HAP-1 (cell line): Measurements from ENCODE around the gene PKN2.

Experiments
- DNase-seq, 2 experiments: peaks; one replicate each; pipeline ENCODE4 v3.0.0-alpha.2; 2016 to 2020; ENCODE audit warnings: low spot score in 2 of 2
- H3K27me3 ChIP-seq: fragments of 250-450 bp; sonication (Bioruptor Pico); 2 replicates; pipeline ENCODE4 v1.5.1; 2020; ENCODE audit warnings: low read depth, mild to moderate bottlenecking, moderate library complexity
- H3K36me3 ChIP-seq: fragments of 250-450 bp; sonication (Bioruptor Pico); replicated peaks from 2 replicates; pipeline ENCODE4 v1.5.1; 2020; ENCODE audit warnings: mild to moderate bottlenecking
- H3K4me1 ChIP-seq: fragments of 250-450 bp; sonication (Bioruptor Pico); 2 replicates; pipeline ENCODE4 v1.5.1; 2020; ENCODE audit warnings: mild to moderate bottlenecking
- H3K4me3 ChIP-seq: fragments of 250-450 bp; sonication (Bioruptor Pico); 2 replicates; pipeline ENCODE4 v1.5.1; 2020; ENCODE audit warnings: mild to moderate bottlenecking, moderate library complexity
- H3K9me3 ChIP-seq: fragments of 250-450 bp; sonication (Bioruptor Pico); 2 replicates; pipeline ENCODE4 v1.5.1; 2020; ENCODE audit warnings: mild to moderate bottlenecking, moderate library complexity
- in situ Hi-C: fragments of 300-500 bp; cut with MboI; formaldehyde crosslinking; loops from 3 replicates; pipeline ENCODE4 v1.14.3; 2020; ENCODE audit warnings: low sequenced_read_pairs, inconsistent platforms, mixed read lengths

PKN2 gene

DNA sequence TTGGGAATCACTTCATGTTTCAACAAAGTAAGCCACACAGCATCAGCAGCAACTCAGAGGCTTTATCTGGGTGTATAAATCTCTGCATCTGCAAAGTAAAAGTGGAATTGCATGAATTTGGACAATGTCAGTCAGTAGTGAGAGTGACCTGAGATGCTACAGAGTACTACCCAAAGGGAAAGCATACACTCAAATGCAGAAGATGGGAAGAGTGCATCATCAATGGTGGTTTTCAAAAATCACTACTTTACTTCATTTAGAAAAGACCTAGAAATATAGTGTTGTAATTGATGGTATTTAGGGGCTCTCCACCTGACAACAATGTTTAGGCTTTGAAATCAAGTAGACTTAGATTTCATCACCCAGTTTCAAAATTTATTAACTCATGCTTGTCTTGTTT, 24.5 kb upstream of the PKN2 start:
- in situ Hi-C loops: no loop called here

DNA sequence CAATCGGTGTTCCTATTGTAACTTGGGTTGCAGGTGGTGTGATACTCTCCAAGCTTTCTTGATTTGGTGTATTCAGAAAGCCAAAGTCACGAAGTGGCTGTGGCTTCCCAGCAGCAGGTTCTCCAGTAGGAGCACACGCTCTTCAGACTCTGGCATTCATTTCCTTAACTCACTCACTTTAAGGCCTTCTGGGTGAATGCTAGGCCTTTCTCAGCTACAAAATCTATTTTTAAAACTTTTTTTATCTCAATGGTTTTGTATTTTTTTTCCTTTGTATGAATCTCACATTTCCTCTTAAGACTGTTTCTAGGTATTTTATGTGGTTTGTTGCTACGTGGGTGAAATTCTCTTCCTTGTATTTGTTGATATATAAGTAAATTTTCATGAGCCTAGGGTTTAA, 22.9 kb upstream of the PKN2 start:
- Histone ChIP-seq H3K9me3 (no peaks in the 10 kb centered on the region), H3K27me3 (no peaks in the 10 kb centered on the region), H3K4me1 (no peaks in the 10 kb centered on the region), H3K4me3 (no peak overlapping the region), H3K36me3 (no peaks in the 10 kb centered on the region)
- in situ Hi-C loops: no loop called here
- no peak for DNase-seq

More for the DNA sequence above, 24.5 kb upstream of the PKN2 start:
- Histone ChIP-seq H3K4me1 (no peaks in the 10 kb centered on the region), H3K36me3 (no peaks in the 10 kb centered on the region), H3K9me3 (no peaks in the 10 kb centered on the region), H3K27me3 (no peaks in the 10 kb centered on the region), H3K4me3 (no peak overlapping the region)
- DNase-seq: no peak

DNA sequence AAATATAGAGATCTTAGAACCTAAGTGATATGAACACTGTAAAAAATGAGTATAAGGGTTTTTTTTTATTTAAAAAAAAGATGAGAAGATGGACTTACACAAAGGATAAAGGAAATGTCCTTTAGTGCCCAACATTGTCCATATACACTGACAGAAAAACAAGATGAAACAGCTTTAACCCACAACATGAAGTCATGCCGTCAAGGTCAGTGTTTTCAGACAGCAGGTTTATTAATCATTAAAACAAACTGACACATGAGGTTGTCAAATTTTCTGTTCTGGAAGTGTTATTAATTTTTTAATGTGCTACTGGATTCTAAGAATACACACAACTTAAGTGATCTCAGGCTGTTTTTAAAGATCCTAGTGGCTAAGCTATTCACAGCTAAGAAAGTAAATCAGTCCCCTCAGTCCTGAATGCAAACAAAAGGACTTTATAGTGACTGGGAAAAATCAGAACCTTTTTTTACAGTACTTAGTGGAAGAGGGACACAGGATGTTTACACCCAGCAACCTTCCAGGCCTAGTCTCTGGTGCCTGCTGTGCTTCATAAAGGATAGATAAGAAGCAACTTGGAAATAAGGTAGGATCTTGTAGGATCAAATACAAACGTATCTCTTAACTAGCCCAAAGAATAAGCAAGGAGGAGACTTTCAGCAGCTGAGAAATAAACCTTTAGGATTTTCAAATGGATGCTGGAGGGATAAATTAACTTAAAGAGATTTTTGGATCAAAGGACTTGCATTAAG, 21.9 kb upstream of the PKN2 start:
- Histone ChIP-seq H3K4me3 (no peak overlapping the region), H3K27me3 (no peaks in the 10 kb centered on the region), H3K9me3 (no peaks in the 10 kb centered on the region), H3K36me3 (no peaks in the 10 kb centered on the region), H3K4me1 (no peaks in the 10 kb centered on the region)
- no peak for DNase-seq
- in situ Hi-C loops: no loop called here

DNA sequence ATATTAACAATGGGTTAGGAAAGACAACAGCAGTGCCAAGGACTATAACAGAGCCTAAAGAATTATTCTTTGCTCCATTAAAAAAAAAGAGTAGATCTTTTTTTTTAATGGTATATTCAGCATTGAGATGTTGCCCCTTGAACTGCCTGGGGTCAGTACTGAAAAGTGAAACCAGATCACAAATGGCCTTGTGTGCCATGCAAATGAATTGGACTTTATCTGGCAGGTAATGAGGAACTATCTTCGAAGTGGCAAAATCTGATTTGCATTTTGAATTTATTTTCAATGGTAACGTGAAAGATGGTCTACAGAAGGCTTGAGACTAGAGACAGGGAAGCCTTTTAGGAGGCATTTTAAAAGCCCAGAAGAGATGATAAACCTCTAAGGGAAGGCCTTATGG, 21.4 kb upstream of the PKN2 start:
- Histone ChIP-seq H3K4me1 (no peaks in the 10 kb centered on the region), H3K9me3 (no peaks in the 10 kb centered on the region), H3K4me3 (no peak overlapping the region), H3K36me3 (no peaks in the 10 kb centered on the region), H3K27me3 (no peaks in the 10 kb centered on the region)
- in situ Hi-C loops: no loop called here
- no peak for DNase-seq

DNA sequence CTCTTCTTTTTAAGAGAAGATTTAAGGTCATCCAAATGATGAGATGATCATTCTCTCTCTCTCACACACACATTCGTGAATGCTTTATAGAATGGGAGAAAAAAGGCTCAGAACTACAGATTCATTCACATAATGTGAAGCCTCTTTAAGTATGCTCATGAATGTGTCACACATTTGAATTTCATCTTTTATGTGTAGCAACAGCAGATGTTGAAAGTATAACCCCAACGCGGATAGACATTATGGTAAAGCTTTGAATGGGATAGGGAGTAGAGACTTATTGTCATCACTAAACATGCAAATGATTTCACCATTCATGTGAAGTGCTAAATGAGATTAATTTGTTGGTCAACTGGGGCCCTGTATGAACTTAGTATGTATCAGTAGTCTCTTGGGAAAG, 15.7 kb upstream of the PKN2 start:
- Histone ChIP-seq H3K9me3 (no peaks in the 10 kb centered on the region), H3K4me1 (no peaks in the 10 kb centered on the region), H3K36me3 (no peaks in the 10 kb centered on the region), H3K27me3 (no peaks in the 10 kb centered on the region), H3K4me3 (no peak overlapping the region)
- in situ Hi-C loops: no loop called here
- DNase-seq: no peak

DNA sequence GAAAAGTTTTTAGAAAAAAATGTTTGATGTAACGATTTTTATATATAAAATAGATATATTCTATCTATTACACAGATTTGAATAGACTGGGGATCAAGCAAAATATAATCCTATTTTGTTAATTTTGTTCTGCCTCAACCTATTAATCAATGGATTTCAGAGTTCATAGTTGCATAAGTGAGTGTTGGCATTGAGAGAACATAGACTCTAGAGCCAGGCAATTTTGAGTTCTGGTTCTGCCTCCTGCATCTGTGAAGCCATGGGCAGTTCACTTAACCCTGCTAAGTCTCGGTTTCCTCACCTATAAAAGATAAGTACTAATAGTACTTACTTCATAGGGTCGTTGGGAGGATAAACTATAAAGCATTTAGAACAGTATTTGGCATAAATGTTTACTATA, 13.6 kb upstream of the PKN2 start:
- no peak for DNase-seq
- no peaks in the 10 kb centered on the region for H3K27me3 ChIP-seq
- no peaks in the 10 kb centered on the region for H3K36me3 ChIP-seq
- H3K4me3 ChIP-seq: no peak overlapping the region
- H3K9me3 ChIP-seq: no peaks in the 10 kb centered on the region
- in situ Hi-C loops: no loop called here
- H3K4me1 ChIP-seq: no peaks in the 10 kb centered on the region

DNA sequence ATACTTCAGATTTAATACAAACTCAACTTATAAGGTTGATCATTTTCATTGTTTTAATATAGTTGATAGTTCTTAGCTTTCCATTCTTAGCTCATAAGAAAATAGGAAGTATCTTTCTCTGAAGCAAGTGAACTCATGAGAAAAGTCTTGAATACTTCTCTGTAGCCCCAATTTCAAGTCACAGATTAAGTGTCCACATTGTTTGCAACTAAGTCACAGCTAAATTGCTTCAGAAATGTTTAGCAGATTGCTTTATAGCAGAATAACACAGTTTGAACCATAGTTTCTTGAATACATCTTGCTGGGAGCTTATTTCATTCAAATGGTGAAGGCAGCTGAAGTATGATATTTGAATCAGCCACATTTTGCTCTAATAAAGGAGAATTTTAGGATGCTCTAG, 10.6 kb upstream of the PKN2 start:
- Histone ChIP-seq H3K36me3 (no peaks in the 10 kb centered on the region), H3K4me3 (no peak overlapping the region), H3K4me1 (no peaks in the 10 kb centered on the region), H3K9me3 (no peaks in the 10 kb centered on the region), H3K27me3 (no peaks in the 10 kb centered on the region)
- in situ Hi-C loops: no loop called here
- DNase-seq: no peak

DNA sequence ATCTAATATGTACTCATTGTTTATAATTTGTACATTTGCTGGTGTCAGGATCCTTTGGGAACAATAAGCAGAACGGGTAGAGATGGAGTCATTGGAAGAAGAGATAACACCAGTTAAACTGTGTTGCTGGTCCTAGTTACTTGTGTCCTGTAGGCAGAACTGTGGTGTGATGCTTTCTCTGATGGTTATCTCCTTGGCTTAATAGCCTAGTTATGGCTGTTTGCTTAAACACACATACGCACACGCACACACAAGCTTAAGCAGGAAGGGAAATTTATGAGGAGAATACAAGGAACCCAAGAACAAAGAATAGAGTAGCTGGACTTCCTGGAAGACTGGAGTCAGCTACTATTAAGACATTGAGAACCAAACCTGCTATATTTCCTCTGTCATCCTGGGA, 5.7 kb upstream of the PKN2 start:
- Histone ChIP-seq H3K36me3 (no peaks in the 10 kb centered on the region), H3K9me3 (no peaks in the 10 kb centered on the region), H3K4me3 (no peak overlapping the region), H3K27me3 (no peaks in the 10 kb centered on the region), H3K4me1 (peaks cover 7% of the 10 kb centered on the region)
- DNase-seq: no peak
- in situ Hi-C loops: no loop called here

DNA sequence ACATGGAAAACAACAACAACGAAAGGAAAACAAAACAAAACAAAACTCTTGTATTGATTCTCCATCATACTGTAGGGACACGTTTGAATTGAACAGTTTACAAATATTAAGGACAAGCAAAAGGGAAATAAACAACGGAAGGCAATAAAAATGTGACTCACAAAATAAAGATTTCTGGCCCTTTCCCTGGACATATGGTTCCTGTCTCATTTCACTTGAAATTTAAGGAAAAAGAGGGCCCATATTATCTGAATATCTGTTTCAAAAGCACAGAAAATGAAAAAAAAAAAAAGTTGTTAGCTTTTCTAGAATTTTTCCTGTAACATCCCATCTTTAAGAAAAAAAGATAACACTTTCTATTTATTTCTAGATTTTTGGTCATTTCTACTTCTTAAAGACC, 3.6 kb upstream of the PKN2 start:
- Histone ChIP-seq H3K9me3 (no peaks in the 10 kb centered on the region), H3K4me3 (no peak overlapping the region), H3K4me1 (peaks cover 7% of the 10 kb centered on the region), H3K36me3 (no peaks in the 10 kb centered on the region), H3K27me3 (no peaks in the 10 kb centered on the region)
- in situ Hi-C loops: no loop called here
- DNase-seq: no peak

DNA sequence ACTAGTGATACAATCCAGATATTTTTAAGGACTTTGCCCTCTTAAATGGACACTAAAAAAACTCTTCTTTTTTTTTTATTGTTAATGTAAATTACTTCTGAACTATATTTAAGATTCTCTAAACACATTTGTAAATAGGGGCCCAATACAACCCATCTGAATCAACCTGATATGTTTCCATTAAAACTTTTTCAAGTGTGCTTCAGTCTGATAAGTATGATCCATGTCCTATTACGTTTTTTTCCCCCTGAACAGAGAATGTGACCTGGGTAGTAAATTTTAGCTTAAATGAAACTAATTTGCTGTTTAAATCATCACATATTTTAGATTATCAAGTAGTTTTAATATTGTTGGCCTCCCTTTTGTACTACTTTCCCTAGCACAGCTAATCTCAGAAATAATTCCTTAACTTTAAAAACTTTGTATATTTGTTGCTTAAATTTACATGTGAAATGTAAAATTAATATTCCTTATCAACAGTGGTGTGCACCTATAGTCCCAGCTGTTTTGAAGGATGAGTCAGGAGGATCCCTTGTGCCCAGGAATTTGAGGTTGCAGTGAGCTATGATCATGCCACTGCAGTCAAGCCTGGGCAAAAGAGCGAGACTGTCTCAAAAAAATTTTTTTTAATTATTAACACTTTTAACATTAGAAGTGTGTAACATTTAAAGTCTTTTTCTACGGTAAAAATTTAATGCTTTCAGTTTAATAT, 3.0 kb upstream of the PKN2 start:
- H3K36me3 ChIP-seq: no peaks in the 10 kb centered on the region
- DNase-seq: no peak
- H3K9me3 ChIP-seq: no peaks in the 10 kb centered on the region
- in situ Hi-C loops: no loop called here
- H3K27me3 ChIP-seq: no peaks in the 10 kb centered on the region
- H3K4me1 ChIP-seq: peaks cover 10% of the 10 kb centered on the region
- H3K4me3 ChIP-seq: no peak overlapping the region

DNA sequence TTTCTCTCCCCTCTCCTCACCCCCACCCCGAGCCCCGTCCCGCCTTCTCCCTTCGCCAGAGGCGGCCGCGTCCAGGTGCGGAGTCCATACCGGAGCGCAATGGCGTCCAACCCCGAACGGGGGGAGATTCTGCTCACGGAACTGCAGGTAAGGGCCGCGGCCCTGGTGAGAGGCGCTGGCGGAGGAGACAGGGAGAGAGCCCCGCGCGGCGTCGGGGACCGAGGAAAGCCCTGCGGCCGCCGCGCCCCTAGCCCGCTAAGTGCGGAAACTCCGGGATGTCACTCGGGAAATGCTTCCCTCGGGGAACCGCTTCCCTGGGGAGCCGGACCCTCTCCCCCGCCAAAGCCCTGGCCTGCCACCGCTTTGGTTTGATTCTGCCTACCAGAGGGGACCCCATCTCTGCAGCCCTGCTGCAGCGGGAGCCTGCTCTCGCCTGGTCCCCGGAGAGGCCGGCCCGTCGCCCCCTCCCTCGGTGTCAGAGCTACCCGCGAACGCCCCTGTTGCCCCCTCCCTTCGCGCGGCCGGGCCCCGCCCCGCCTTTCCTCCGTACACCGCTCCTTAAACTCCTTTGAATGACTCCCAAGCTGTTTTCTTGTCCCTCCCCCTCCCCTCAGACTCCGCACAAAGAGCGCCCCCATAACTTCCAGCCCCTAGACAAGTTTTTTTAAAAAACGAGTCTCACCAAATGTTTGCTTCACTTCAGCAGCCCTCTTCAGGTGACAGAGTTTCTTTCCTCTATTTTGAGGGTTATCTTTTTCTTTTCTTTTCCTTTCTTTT, 597 bp downstream of the PKN2 start:
- in situ Hi-C loops: no loop called here
- no peaks in the 10 kb centered on the region for H3K36me3 ChIP-seq
- H3K4me3 ChIP-seq: peak overlapping the region; percentile 95
- H3K27me3 ChIP-seq: no peaks in the 10 kb centered on the region
- H3K4me1 ChIP-seq: peaks cover 18% of the 10 kb centered on the region
- no peaks in the 10 kb centered on the region for H3K9me3 ChIP-seq
- peak; percentile 76 to 88 for DNase-seq

DNA sequence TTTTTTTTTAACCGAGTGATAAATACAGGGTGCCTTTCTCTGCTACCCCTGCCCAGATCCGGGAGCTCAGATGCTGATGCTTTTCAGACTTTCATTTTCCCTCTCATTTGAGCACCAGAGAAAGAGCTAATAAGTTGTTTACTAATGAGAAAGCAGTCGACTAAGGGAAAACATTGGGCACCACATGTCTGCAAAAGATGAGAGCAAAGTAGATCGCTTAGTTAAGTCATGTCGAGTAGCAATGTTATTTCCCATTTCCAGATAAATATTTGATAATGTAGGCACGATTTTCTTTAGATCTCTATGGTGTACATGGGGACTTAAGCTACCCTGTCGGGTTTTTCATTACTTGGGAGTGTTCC, 1.2 kb downstream of the PKN2 start:
- Histone ChIP-seq H3K4me3 (peak overlapping the region; percentile 95), H3K4me1 (peaks cover 18% of the 10 kb centered on the region), H3K9me3 (no peaks in the 10 kb centered on the region), H3K27me3 (no peaks in the 10 kb centered on the region), H3K36me3 (no peaks in the 10 kb centered on the region)
- in situ Hi-C loops: no loop called here
- no peak for DNase-seq

DNA sequence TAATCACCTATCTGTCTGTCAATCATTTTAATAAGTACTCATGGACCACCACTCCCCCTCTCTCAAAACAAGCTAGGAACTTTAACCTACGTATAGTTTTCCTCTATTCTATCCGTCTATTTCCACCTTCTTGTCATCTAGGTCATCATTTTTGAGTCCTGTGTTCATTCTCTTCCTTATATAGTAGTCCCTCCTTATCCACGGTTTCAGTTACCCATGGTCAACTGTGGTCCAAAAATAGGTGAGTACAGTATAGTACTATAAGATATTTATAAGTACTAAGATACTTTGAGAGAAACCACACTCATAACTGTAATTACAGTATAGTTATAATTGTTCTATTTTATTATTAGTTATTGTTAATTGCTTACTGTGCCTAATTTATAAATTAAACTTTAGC, 7.5 kb downstream of the PKN2 start:
- H3K4me1 ChIP-seq: peaks cover 23% of the 10 kb centered on the region
- in situ Hi-C loops: no loop called here
- H3K27me3 ChIP-seq: no peaks in the 10 kb centered on the region

DNA sequence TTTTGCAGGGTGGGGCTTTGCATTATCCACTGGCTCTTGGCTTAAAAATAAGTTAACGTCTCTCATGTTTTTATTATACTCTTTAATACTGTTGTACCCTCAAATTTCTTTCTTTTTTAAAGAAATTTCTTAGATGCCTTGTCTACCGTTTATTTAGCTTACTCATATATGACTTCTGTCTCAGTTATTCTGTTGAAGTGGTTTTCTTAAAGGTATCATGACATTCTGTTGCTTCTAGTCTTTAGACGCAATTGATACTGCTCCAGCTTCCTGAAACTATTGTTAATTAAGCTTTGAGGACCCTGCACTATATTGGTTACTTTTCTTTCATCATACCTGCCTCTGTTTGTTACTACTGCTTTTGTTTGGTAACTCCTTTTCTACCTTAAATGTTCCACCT, 11.7 kb downstream of the PKN2 start:
- Histone ChIP-seq H3K9me3 (no peaks in the 10 kb centered on the region), H3K36me3 (no peaks in the 10 kb centered on the region), H3K27me3 (no peaks in the 10 kb centered on the region), H3K4me3 (no peak overlapping the region), H3K4me1 (peaks cover 43% of the 10 kb centered on the region)
- no peak for DNase-seq
- in situ Hi-C loops: no loop called here

More for the DNA sequence above, 7.5 kb downstream of the PKN2 start:
- no peak overlapping the region for H3K4me3 ChIP-seq
- no peaks in the 10 kb centered on the region for H3K36me3 ChIP-seq
- DNase-seq: no peak
- H3K9me3 ChIP-seq: no peaks in the 10 kb centered on the region
